Glutamatergic neuron (in vitro differentiated cells): ENCODE results near the gene MAST2. TPM values are rescaled to one million over a fixed set of nuclear protein-coding genes. Genes with fewer than 3 reads are reported as not detected.

Experiments
- DNase-seq: peaks from one replicate; pipeline ENCODE4 v3.0.0; 2022
- H3K27ac Mint-ChIP-seq: one replicate; pipeline ENCODE4 v1.8.0; 2020; ENCODE audit warnings: mild to moderate bottlenecking, mixed read lengths, inconsistent platforms; ENCODE audit not compliant: unreplicated experiment
- H3K27me3 Mint-ChIP-seq: one replicate; pipeline ENCODE4 v1.8.0; 2020; ENCODE audit warnings: mild to moderate bottlenecking, moderate library complexity, mixed read lengths, inconsistent platforms; ENCODE audit not compliant: unreplicated experiment
- H3K36me3 Mint-ChIP-seq: one replicate; pipeline ENCODE4 v1.8.0; 2020; ENCODE audit warnings: mild to moderate bottlenecking, mixed read lengths, inconsistent platforms; ENCODE audit not compliant: unreplicated experiment
- H3K4me1 Mint-ChIP-seq: one replicate; pipeline ENCODE4 v1.8.0; 2020; ENCODE audit warnings: mild to moderate bottlenecking, low read depth, mixed read lengths, inconsistent platforms; ENCODE audit not compliant: unreplicated experiment
- H3K4me3 Mint-ChIP-seq: one replicate; pipeline ENCODE4 v1.8.0; 2020; ENCODE audit warnings: mild to moderate bottlenecking, mixed read lengths, inconsistent platforms; ENCODE audit not compliant: unreplicated experiment
- H3K9me3 Mint-ChIP-seq: one replicate; pipeline ENCODE4 v1.8.0; 2020; ENCODE audit warnings: mild to moderate bottlenecking, moderate library complexity, mixed read lengths, inconsistent platforms; ENCODE audit not compliant: unreplicated experiment
- CTCF ChIP-seq: fragments of 200-600 bp; sonication (generic); IDR thresholded peaks from one replicate; pipeline ENCODE4 v1.5.0; 2021; ENCODE audit not compliant: partially characterized antibody, unreplicated experiment
- total RNA-seq: library from RNA; stranded (reverse); fragmentation: NEBNext Ultra II Directional; extraction: Animal tissue kit (Norgen Biotek cat#: 25700); gene quantifications from one replicate; pipeline ENCODE4 v1.2.1, GENCODE V29; 2021; ENCODE audit not compliant: unreplicated experiment

The MAST2 gene
- total RNA-seq, 1 donor from 2014 or later = 95.1 TPM

GRCh38 chr1:45809761-45810160 lies 6.3 kb downstream of the MAST2 start:
- peaks cover 6% of the 10 kb centered on the region for H3K4me1 Mint-ChIP-seq
- H3K27me3 Mint-ChIP-seq = no peaks in the 10 kb centered on the region
- H3K27ac Mint-ChIP-seq = no peak overlapping the region
- no peaks in the 10 kb centered on the region for H3K9me3 Mint-ChIP-seq
- peaks cover 4% of the 10 kb centered on the region for H3K36me3 Mint-ChIP-seq
- H3K4me3 Mint-ChIP-seq = no peak overlapping the region
- no peak for TF ChIP-seq CTCF
- DNase-seq = no peak

GRCh38 chr1:45814776-45815175 lies 11.4 kb downstream of the MAST2 start:
- Mint-ChIP-seq H3K27me3 (peaks cover 2% of the 10 kb centered on the region), H3K27ac (no peak overlapping the region), H3K9me3 (no peaks in the 10 kb centered on the region), H3K36me3 (peaks cover 11% of the 10 kb centered on the region), H3K4me3 (no peak overlapping the region), H3K4me1 (no peaks in the 10 kb centered on the region)
- no peak for DNase-seq
- no peak for TF ChIP-seq CTCF

GRCh38 chr1:45815667-45816458 lies 12.5 kb downstream of the MAST2 start:
- Mint-ChIP-seq H3K4me3 (no peak overlapping the region), H3K36me3 (peaks cover 11% of the 10 kb centered on the region), H3K27me3 (peaks cover 2% of the 10 kb centered on the region), H3K27ac (no peak overlapping the region), H3K4me1 (no peaks in the 10 kb centered on the region), H3K9me3 (no peaks in the 10 kb centered on the region)
- no peak for TF ChIP-seq CTCF
- no peak for DNase-seq

- no peak for TF ChIP-seq CTCF
- no peak for DNase-seq
- no peaks in the 10 kb centered on the region for H3K4me1 Mint-ChIP-seq
- H3K27ac Mint-ChIP-seq = no peak overlapping the region
- H3K36me3 Mint-ChIP-seq = peaks cover 11% of the 10 kb centered on the region
- H3K4me3 Mint-ChIP-seq = no peak overlapping the region
- peaks cover 2% of the 10 kb centered on the region for H3K27me3 Mint-ChIP-seq
- H3K9me3 Mint-ChIP-seq = no peaks in the 10 kb centered on the region
Observed at GRCh38 chr1:45820173-45820572, 16.8 kb downstream of the MAST2 start.

- DNase-seq = no peak
- H3K36me3 Mint-ChIP-seq = peaks cover 11% of the 10 kb centered on the region
Observed at GRCh38 chr1:45820788-45821187, 17.4 kb downstream of the MAST2 start.

More at GRCh38 chr1:45820788-45821187, 17.4 kb downstream of the MAST2 start:
- no peak for TF ChIP-seq CTCF
- Mint-ChIP-seq H3K27me3 (peaks cover 2% of the 10 kb centered on the region), H3K4me3 (no peak overlapping the region), H3K27ac (no peak overlapping the region), H3K9me3 (no peaks in the 10 kb centered on the region), H3K4me1 (no peaks in the 10 kb centered on the region)
